GM12865 (cell line): ENCODE measurements around the gene DDIT4.
A peak's percentile ranks its signal among the peaks of the same experiment; 100 is the strongest.
"Not testable (repeated sequence)": the region's sequence is repeated elsewhere in the genome, so short reads cannot be mapped to it uniquely, and the experiment has no call there.

Source experiments
- DNase-seq: peaks from one replicate; pipeline ENCODE4 v3.0.0; 2010; ENCODE audit warnings: low read depth
- H3K4me3 ChIP-seq: 2 replicates; pipeline ENCODE4 v1.5.1; 2011; ENCODE audit warnings: mild to moderate bottlenecking, low read depth, low read length, control low read depth
- TF ChIP-seq, protein P1 (sequence below): IDR thresholded peaks from 2 replicates; pipeline ENCODE4 v1.5.1; 2011; ENCODE audit warnings: low read length, control low read depth, low read depth, inconsistent platforms; ENCODE audit not compliant: insufficient read depth; ENCODE audit errors: missing control alignments

The DDIT4 gene

DNA sequence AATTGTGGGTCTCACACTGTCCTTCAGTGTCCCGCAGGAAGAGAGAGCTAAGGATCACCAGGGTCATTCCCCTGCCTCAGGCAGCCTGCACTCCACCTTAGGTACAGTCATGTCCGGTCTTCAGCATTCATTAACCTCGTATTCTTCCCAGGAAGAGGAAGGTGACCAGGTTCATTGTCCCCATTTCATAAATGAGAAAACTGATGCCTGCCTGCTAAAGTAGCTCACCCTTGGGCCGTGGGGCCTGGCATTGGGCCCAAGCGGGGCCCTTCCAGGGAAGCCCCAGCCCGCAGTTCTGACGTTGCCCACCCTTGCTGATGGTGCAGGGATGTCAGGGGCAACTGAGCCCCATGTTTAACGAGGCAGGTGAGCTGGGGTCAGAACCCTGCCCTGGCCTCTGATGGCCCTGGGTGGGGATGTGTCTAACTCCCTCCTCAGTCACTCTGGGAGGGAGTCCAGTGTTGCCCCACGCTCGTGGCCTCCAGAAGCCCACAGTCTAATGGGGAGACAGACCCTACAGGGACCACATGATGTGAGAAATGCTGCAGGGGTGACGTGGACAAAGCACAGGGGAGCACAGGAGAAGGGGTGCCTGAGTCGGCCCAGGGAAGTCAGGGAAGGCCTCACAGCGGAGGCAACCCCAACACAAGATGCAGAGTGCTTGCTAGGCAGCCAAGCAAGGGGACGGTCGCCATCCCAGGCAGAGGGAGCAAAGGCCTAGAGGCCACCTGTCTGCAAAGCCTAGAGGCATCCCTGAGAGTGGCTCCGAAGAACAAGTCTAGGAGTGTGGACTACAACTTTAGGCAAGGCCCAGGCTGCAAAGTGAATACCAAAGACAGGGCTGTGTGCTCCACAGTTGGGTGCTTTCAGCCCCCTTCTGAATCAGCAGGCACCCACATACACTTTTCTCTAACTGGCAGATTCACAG is 25.1 kb downstream of the DDIT4 start:
- peak overlapping the region; percentile 62 for H3K4me3 ChIP-seq
- DNase-seq = no peak
- TF ChIP-seq, protein P1, sequence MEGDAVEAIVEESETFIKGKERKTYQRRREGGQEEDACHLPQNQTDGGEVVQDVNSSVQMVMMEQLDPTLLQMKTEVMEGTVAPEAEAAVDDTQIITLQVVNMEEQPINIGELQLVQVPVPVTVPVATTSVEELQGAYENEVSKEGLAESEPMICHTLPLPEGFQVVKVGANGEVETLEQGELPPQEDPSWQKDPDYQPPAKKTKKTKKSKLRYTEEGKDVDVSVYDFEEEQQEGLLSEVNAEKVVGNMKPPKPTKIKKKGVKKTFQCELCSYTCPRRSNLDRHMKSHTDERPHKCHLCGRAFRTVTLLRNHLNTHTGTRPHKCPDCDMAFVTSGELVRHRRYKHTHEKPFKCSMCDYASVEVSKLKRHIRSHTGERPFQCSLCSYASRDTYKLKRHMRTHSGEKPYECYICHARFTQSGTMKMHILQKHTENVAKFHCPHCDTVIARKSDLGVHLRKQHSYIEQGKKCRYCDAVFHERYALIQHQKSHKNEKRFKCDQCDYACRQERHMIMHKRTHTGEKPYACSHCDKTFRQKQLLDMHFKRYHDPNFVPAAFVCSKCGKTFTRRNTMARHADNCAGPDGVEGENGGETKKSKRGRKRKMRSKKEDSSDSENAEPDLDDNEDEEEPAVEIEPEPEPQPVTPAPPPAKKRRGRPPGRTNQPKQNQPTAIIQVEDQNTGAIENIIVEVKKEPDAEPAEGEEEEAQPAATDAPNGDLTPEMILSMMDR = no peak

DNA sequence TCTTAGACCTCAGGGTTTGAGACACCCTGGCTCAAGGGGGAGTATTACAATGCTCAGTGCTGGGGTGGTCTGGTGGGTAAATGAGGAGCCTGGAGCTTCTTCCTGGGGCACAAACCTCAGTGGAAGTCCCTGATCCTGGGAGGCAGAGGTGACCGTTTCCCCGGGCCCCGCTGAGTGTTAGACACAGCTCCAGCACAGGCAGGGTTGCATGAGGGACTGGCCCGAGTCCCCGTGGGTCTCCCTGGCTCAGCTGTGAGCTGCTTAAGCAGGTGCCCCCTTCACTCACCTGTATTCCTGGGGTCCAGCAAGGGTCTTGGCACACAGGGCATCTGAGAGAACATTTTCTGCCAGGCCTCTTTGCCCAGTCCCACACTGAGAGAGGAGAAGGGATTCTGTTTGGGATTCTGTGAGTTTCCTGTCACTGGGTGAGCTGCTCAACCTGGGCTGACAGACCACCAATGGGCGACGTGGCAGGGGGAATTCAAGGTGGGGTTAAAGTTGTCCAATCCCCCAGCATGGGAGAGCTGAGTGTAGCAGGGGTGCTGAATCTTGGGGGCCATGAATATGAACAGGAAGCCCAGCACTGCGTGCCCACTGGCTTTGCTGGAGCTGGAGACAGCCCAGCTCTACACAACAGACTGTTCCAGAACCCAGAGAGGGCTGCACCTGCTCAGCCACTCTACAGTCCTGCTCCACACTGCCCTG is 29.9 kb downstream of the DDIT4 start:
- TF ChIP-seq, protein P1 = no peak
- no peak for DNase-seq
- no peak overlapping the region for H3K4me3 ChIP-seq

DNA sequence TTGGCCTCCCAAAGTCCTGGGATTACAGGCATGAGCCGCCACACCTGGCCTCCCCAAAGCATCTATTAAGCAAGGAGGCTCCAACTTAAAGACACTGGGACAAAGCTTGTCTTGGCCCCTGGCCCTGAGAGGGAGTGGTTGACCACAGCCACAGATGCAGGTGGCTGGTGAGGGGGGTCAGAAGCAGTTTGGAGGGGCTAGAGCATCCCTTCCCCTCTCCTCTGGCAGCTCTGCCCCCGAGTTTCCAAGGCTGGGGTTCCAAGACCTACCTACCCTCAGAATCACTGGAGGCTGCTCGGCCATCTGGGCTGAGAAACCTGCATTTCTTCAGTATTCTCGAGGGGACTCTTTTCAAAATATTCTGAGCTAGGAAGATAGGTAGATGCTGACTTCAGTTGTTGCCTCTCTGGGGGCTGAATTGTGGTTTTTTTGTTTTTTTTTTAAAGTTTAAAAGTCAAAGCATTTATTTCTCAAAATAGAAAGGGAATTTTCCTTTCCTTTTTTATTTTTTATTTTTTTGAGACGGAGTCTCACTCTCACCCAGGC is 32.6 kb downstream of the DDIT4 start:
- DNase-seq = no peak
- H3K4me3 ChIP-seq = no peak overlapping the region
- TF ChIP-seq, protein P1 = no peak

DNA sequence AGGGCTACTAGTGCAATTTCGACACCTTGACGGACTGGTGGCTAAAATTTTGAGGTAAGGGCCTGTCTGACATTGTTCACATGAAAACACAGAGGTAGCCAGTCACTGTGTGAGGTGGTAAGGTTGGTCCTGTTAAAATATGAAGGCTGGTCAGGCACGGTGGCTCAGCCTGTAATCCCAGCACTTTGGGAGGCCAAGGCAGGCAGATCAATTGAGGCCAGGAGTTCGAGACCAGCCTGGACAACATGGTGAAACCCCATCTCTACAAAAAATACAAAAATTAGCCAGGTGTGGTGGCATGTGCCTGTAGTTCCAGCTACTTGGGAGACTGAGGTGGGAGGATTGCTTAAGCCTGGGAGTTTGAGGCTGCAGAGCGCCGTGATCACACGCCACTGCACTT is 34.0 kb downstream of the DDIT4 start:
- DNase-seq, H3K4me3 ChIP-seq: not testable (repeated sequence)

DNA sequence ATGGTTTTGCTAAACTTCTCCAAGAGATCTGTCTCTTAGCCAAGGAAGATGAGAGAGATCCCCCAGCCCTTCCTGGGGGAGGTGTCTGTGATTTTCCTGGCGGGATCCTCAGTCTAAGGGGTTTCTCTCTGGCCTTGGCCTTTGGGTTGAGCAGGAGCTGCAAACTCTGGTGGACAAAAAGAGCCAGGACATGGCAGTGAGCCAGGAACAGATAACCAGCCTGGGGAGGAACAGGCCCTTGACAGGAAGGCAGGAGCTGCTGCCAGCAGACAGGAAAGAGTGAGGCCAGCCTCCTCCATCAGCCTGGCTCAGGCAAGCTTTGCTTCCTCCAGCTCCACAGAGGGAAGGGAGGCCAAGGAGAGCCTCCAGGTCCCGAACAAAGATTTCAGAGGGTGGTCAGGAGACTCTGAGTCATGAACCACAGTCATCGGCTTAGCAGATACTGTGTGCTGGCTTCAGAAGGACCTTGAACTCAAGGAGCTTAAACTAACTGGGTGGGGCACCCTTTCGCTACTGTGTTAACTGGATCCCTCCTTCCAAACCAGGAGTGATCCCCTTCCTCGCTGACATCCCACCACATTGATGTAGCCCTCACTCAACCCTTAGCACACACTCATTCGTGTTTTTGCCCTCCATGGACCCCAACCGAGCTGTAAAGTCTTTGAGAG is 34.7 kb downstream of the DDIT4 start:
- TF ChIP-seq, protein P1 = no peak
- H3K4me3 ChIP-seq = no peak overlapping the region
- no peak for DNase-seq

DNA sequence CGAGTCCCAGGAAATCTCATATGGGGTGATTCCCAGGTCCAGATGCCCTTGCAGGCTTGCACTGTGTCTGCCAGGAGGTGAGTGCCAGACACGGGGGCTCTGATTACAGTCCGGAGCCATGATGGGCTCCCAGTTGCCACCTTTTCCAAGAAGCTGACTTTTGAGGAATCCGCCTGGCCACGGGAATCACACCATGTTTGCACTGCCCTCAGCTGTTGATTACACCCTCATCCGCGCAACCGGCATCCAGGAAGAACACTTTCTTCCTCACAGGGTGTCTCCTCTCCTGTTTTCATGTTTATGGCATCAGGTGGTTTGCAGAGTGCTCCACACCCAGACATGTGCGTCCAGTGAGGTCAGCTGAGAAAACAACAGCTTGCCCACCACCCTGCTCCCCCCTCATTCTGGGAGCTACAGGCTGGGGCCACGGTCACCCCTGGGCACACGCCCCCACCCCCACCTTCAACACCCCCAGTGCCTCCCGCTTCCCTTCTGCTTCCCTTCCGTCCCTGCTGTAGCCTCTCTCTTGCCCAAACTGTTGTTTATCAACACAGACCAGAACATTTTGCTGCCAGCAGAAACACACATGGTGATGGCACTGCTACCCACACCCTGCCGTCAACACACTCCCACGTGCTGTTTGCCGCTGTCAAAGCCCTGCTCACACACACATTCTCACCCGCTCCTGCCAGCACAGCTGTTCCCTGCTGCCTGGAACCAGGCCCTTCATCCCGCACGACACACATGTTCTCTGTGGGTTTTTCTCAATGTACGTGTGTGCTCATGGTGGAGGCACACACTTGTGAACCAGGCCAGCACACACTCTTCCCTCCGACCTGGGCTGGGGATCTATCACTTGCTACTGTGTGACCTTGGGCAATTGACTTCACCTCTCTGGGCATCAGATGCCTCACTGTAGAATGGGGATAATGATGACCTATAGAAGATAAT is 35.8 kb downstream of the DDIT4 start:
- DNase-seq = no peak
- TF ChIP-seq, protein P1 = no peak
- H3K4me3 ChIP-seq = no peak overlapping the region
